GM21447 (cell line): ENCODE measurements around the gene PEA15.

Experiments
- ATAC-seq: cut with Tn5 transposase; IDR thresholded peaks from one replicate; pipeline ENCODE4 v1.9.1; 2021; ENCODE audit not compliant: unreplicated experiment

The PEA15 gene

GRCh38 chr1:160236806-160237205, 31.6 kb downstream of the PEA15 start:
- ATAC-seq = no peak

- ATAC-seq = no peak
Observed at GRCh38 chr1:160237558-160237957, 32.4 kb downstream of the PEA15 start.

- no peak for ATAC-seq
Observed at GRCh38 chr1:160238408-160238807, 33.2 kb downstream of the PEA15 start.

GRCh38 chr1:160239582-160240299, 34.6 kb downstream of the PEA15 start:
- ATAC-seq = no peak

GRCh38 chr1:160243767-160244166, 38.6 kb downstream of the PEA15 start:
- ATAC-seq = no peak

GRCh38 chr1:160244209-160244608, 39.0 kb downstream of the PEA15 start:
- no peak for ATAC-seq

- ATAC-seq = no peak
Observed at GRCh38 chr1:160245434-160245833, 40.2 kb downstream of the PEA15 start.

GRCh38 chr1:160247053-160247452, 41.9 kb downstream of the PEA15 start:
- no peak for ATAC-seq

GRCh38 chr1:160251011-160251410, 45.8 kb downstream of the PEA15 start:
- ATAC-seq = no peak

- peak; percentile 73 for ATAC-seq
Observed at GRCh38 chr1:160251687-160252526, 46.7 kb downstream of the PEA15 start.

GRCh38 chr1:160255781-160256300, 50.7 kb downstream of the PEA15 start:
- no peak for ATAC-seq

- no peak for ATAC-seq
Observed at GRCh38 chr1:160256396-160257046, 51.3 kb downstream of the PEA15 start.

GRCh38 chr1:160257411-160258015, 52.3 kb downstream of the PEA15 start:
- no peak for ATAC-seq

- ATAC-seq = no peak
Observed at GRCh38 chr1:160258177-160258798, 53.1 kb downstream of the PEA15 start.

- no peak for ATAC-seq
Observed at GRCh38 chr1:160260406-160261382, 55.5 kb downstream of the PEA15 start.

GRCh38 chr1:160261556-160261892, 56.3 kb downstream of the PEA15 start:
- peak; percentile 42 for ATAC-seq

- peak; percentile 74 for ATAC-seq
Observed at GRCh38 chr1:160261893-160262794, 57.0 kb downstream of the PEA15 start, which contains the start of gene DCAF8. DCAF8 (minus strand) TSS chr1:160262549; CDS start chr1:160244008, 18,541 bp downstream.

- no peak for ATAC-seq
Observed at GRCh38 chr1:160264795-160265307, 59.7 kb downstream of the PEA15 start.
